ENCODE measurements around the gene POU2AF3. TPM values are rescaled to one million over a fixed set of nuclear protein-coding genes. Genes with fewer than 3 reads are reported as not detected.

POU2AF3 gene
- total and polyA plus RNA-seq, 2 of the 4 experiments (the other 2 are of a cell fraction) = 0.17 TPM; not detected in 1

DNA sequence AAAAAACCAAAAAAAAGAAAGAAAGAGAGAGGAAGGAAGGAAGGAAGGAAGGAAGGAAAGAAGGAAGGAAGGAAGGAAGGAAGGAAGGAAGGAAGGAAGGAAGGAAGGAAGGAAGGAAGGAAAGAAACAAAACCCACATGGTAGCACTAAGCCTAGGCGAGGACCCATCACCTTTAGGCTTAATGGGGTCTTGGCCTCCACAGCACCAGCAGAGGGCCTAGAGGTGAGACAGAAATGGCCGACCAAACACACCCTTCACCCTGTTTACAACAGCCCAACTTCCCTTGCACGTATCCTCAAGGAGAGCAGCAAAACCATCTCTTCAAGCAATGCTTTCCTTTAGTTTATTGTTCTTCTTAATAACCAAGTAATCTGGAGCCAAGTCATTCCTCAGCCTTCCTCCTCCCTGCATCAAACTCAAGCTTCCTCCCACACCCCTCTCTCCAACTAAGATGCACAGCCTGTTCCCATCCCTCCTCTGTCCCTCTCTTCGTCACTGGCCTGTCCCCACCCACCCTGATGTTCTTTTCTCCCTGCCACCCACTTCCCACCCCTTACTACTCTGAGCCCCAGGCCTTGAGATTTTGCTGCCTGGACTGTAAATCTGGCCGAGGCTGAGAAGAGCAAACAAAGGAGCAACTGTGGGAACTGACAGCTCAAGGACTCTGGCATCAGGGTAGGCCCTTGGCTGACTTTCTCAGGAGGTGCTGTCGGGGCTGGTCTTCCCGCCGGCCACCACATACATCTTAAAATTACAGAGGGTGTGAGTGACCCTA, 54.8 kb downstream of the POU2AF3 start:
- no peak overlapping the region for H4K8ac ChIP-seq (ENCODE audit: low read depth in 2 of 2, low read length in 2 of 2)
- no peak overlapping the region for H2BK20ac ChIP-seq (ENCODE audit: low read depth, low read length)
- no peak overlapping the region for H3K4me3 ChIP-seq (ENCODE audit: insufficient read depth, low read depth, low read length)
- intact Hi-C loops (cut with micrococcal nuclease) (no loop called here), in situ Hi-C loops (cut with MboI; ENCODE audit: low sequenced_read_pairs) (no loop called here), dilution Hi-C loops (cut with HindIII; ENCODE audit: low sequenced_read_pairs, unreplicated experiment) (no loop called here)
- DNase-seq = no peak
- POLR2A ChIA-PET (ENCODE audit: unreplicated experiment) = no interaction called here
- no peak overlapping the region for H2BK120ac ChIP-seq (ENCODE audit: low read depth, low read length)
- CTCF ChIA-PET = no interaction called here
- H4K91ac ChIP-seq (ENCODE audit: insufficient read depth, low read depth, low read length) = no peak overlapping the region
- no CpG with 5 or more reads among the region's 8 CpGs for WGBS, 2 experiments (ENCODE audit: extremely low coverage in 2 of 2, insufficient read length in 1 of 2)
- no peaks in the 10 kb centered on the region for H3K36me3 ChIP-seq (ENCODE audit: control insufficient read depth, insufficient read depth, low read length)
- no peak overlapping the region for H3K23ac ChIP-seq (ENCODE audit: low read depth, low read length)
- no peaks in the 10 kb centered on the region for H3K9me3 ChIP-seq (ENCODE audit: control insufficient read depth, insufficient read depth, low read length)
- TF ChIP-seq, protein P1, sequence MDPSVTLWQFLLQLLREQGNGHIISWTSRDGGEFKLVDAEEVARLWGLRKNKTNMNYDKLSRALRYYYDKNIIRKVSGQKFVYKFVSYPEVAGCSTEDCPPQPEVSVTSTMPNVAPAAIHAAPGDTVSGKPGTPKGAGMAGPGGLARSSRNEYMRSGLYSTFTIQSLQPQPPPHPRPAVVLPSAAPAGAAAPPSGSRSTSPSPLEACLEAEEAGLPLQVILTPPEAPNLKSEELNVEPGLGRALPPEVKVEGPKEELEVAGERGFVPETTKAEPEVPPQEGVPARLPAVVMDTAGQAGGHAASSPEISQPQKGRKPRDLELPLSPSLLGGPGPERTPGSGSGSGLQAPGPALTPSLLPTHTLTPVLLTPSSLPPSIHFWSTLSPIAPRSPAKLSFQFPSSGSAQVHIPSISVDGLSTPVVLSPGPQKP (IDR thresholded peaks at IDR 0.05; ENCODE audit: borderline replicate concordance, low read depth, low read length) = no peak
- TF ChIP-seq RAD21 (IDR thresholded peaks at IDR 0.05; ENCODE audit: low read length) = no peak
- TF ChIP-seq POLR2A (IDR thresholded peaks at IDR 0.05; ENCODE audit: low read depth, low read length) = no peak
- TF ChIP-seq MXI1 (IDR thresholded peaks at IDR 0.05; ENCODE audit: borderline replicate concordance, low read depth, low read length) = no peak
- TF ChIP-seq USF2 (IDR thresholded peaks at IDR 0.05; ENCODE audit: low read depth, low read length) = no peak
- TF ChIP-seq MAFK (IDR thresholded peaks at IDR 0.05; ENCODE audit: low read depth, low read length) = no peak
- no peak for TF ChIP-seq RCOR1 (IDR thresholded peaks at IDR 0.05; ENCODE audit: insufficient replicate concordance, low read length)
- no peak for TF ChIP-seq MAZ (IDR thresholded peaks at IDR 0.05; ENCODE audit: borderline replicate concordance, low read depth, low read length)
- TF ChIP-seq BHLHE40 (IDR thresholded peaks at IDR 0.05; ENCODE audit: low read depth, low read length) = no peak
- TF ChIP-seq NFE2L2 (IDR thresholded peaks at IDR 0.05; ENCODE audit: low read depth, low read length) = no peak
- no peak for TF ChIP-seq CTCF (conservative IDR thresholded peaks at IDR 0.05; ENCODE audit: low read depth, low read length)
- no peak for TF ChIP-seq RFX5 (IDR thresholded peaks at IDR 0.05; ENCODE audit: low read depth, low read length)
- TF ChIP-seq SMC3 (IDR thresholded peaks at IDR 0.05; ENCODE audit: low read depth, low read length) = no peak
- no peak overlapping the region for H3K4me2 ChIP-seq (ENCODE audit: low read depth, low read length)
- no peak for ATAC-seq (ENCODE audit: low read depth)
- H3K4ac ChIP-seq (ENCODE audit: low read depth, low read length) = no peak overlapping the region
- no peaks in the 10 kb centered on the region for H3K4me1 ChIP-seq (ENCODE audit: control insufficient read depth, insufficient read depth, low read length)
- H3K27ac ChIP-seq (ENCODE audit: insufficient read depth, low read length) = no peak overlapping the region
- H3K79me1 ChIP-seq (ENCODE audit: low read depth in 1 of 2, low read length in 2 of 2) = no peaks in the 10 kb centered on the region
- BruUV-seq (replicated peaks) = no TSS peak
- H3K56ac ChIP-seq (ENCODE audit: extremely low read depth, insufficient read depth, low read length) = no peak overlapping the region
- no peak overlapping the region for H2BK15ac ChIP-seq (ENCODE audit: low read depth, low read length)
- H3K27me3 ChIP-seq (ENCODE audit: control insufficient read depth, insufficient read depth, low read length) = peaks cover 31% of the 10 kb centered on the region
- no peak overlapping the region for H2BK5ac ChIP-seq (ENCODE audit: low read depth, low read length, poor library complexity, severe bottlenecking)
- no peaks in the 10 kb centered on the region for H4K20me1 ChIP-seq (ENCODE audit: insufficient read depth, low read length)
- no peak overlapping the region for H4K5ac ChIP-seq (ENCODE audit: low read depth, low read length)
- H3K9ac ChIP-seq (ENCODE audit: low read depth, low read length) = no peak overlapping the region
- peak overlapping the region; percentile 23 for H2AFZ ChIP-seq (replicated peaks; ENCODE audit: low read length, poor library complexity)
- H2AK9ac ChIP-seq (replicated peaks; ENCODE audit: low read depth, low read length, poor library complexity) = no peak overlapping the region
- no peaks in the 10 kb centered on the region for H3K9me1 ChIP-seq (ENCODE audit: insufficient read depth, low read length)
- H3K18ac ChIP-seq (ENCODE audit: low read depth, low read length) = no peak overlapping the region
- H2AK5ac ChIP-seq (ENCODE audit: low read depth, low read length) = no peak overlapping the region
- H3K14ac ChIP-seq (replicated peaks; ENCODE audit: low read depth, low read length) = no peak overlapping the region

All from IMR-90 (cell line).